Stimulated activated CD8-positive, alpha-beta memory T cell treated with anti-CD3 and anti-CD28 coated beads, Interleukin-7, amount 100 ng/mL, for 48 hours (primary cell): ENCODE results near the gene HHATL.

Source experiments
- DNase-seq, 2 donors: peaks; one replicate each; pipeline ENCODE4 v3.0.0-alpha.2; 2020; ENCODE audit warnings: low read depth in 1 of 2; ENCODE audit errors: extremely low read depth in 1 of 2

Gene HHATL

GRCh38 chr3:42713747-42714146 lies 11.1 kb upstream of the HHATL start:
- DNase-seq = no peak

GRCh38 chr3:42712688-42713372 lies 10.2 kb upstream of the HHATL start:
- DNase-seq = no peak

GRCh38 chr3:42712344-42712648 lies 9.7 kb upstream of the HHATL start:
- no peak for DNase-seq

GRCh38 chr3:42711491-42712343 lies 9.1 kb upstream of the HHATL start:
- DNase-seq = no peak

DNA sequence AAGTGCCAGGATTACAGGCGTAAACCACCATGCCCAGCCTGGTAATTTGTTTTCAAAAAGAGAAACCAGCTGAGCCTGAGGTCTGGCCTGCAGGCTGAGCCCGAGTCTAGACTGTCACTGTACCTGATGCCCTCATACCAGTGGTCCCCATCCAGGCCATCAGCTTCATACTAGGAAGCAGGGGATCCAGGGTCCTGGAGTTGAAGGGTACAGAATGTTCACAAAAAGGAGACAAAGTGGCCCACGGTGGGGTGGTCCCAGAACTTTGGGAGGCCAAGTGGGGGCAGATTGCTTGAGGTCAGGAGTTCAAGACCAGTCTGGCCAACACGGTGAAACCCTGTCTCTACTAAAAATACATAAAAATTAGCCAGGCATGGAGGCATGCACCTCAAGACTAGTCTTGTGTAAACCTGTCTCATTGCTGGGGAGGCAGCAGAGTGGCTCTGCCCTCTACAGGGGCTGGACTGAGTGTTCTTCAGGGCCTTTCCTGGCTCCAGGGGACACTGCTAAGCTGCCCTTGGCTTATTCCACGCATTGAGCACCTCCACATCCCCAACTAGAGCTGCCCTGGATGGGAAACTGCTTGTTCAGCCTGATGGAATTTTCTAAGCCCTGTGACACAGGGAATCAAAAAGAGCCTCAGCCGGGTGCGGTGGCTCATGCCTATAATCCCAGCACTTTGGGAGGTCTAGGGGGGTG lies 7.9 kb upstream of the HHATL start:
- no peak for DNase-seq

- no peak for DNase-seq
Measured at GRCh38 chr3:42709621-42710020, 7.0 kb upstream of the HHATL start.

DNA sequence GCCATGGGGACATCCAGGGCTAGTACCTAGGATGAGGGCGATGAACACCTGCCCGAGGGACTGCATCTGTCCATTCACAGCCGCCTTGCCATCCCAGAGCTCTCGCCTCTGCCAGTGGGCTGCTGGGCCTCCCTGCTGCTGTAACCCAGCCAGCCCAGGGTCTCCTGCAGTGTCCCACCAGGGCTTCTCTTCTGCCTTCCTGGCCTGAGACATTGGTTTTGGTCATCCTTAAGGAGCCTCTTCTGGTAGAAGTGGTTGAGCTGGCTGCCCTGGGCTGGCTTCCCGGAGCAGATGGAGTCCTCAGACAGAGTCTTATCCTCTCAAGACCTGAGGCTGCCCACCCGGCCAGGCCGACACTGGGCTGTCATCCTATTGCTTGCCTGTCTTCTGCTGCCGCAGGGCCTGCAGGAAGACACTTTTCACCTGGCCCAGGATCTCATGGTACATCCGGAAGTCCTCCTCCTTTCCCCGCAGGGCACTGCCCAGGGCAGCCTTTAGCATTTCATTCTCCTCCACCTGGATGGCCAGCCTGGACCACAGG lies 6.1 kb upstream of the HHATL start:
- DNase-seq = no peak

GRCh38 chr3:42707620-42708355 lies 5.2 kb upstream of the HHATL start:
- DNase-seq = no peak

DNA sequence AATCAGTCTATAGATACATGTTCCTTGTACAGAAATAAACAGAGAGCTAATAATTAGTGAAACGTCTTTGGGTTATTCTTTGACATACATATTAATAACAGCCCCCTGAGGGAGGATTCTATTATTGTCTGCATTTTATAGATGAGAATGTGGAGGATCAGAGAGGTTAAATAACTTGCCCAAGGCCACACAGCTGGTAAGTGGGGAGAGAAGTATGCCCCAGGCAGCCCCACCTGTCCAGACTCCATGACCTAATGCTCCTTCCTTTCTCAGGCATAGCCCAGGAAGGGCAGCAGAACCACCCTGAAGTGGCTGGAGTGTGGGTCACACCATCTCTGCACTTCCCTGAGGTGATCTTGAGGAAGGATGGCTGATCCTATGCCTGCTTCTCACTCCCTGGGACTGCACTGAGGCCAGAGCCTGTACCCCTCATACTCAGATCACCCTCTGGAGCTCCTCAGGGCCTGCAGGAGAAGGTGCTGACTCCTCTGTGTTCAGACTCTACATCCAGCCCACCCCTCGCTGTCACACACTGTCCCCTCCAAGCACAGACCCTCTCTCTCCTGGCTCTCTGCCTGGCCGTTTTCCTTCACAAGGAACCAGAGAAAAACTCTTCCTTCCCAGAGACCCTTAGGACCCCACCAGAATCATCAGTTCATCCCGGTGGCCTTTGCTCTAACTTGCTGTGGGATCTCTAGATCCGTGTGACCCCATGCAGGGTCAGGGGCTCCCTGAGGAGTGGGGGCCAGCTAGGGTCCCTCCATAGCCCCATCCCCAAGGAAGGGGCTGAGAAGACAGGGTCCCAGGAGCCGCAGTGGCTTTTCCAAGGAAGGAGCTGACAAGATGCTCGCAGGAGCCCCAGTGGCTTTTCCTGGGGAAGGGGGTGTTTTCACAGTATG lies 4.4 kb upstream of the HHATL start:
- DNase-seq = no peak

DNA sequence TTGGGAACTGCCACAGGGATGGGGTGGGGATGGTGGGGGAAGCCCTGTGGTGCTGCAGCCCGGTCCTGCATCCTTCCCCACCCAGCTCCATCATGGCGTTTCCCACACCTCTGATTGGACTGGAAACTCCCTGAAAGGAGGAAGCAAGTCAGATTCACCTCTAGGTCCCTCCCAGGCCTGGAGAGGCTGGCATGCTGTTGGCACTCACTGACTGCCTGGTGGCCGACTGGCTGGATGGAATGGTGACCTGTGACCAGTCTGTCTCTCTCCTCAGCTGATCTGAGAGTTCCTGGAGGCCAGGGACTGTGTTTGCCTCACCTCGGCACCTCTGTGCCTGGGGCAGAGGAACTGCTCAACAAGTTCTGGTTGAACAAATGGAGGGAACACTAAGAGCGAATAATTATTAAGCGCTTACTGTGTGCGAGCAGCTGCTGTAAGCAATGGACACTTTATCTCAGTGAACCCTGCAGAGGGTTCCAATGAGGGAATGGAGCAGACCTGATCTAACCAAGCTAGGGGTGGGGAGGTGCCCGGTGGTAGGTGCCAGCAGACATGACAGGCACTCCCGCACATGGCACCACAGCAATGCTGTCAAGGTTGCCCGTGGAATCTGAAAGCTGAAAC lies 3.5 kb upstream of the HHATL start:
- DNase-seq = no peak

DNA sequence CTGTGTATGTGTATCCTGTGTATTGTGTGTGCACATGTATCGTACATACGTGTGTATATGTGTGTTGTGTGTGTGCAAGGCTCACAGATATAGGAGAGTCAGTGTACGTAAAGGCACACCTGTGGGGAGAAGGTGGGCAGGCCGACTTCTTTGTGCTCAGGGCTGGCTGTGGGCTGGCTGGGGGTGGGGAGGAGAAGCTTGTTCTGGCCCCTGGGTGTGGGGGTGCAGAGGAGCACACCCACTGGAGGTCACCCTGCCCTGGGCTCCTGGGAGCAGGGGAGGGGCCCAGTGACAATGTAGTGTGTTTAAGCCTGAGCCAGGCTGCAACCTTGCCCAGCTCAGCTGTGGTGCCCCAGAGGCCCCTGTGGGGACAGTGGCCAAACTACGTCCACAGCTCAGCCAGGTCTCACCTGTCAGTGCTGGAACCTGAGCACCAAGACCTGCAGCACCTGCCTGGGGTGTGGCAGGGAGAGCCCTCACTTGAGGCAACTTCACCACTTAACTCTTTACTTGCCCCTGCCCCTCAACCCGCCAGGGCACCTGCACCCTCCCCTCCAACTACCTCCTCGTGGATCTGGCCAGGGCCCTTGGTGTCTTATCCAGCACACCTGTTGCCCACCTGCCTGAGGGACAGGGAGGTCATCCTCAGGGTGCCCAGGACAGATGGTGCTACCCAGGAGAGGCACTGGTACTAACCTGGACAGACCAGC lies 2.6 kb upstream of the HHATL start:
- no peak for DNase-seq

GRCh38 chr3:42704136-42704841 lies 1.7 kb upstream of the HHATL start:
- DNase-seq = no peak

- no peak for DNase-seq
Measured at GRCh38 chr3:42703695-42704025, 1.1 kb upstream of the HHATL start.

GRCh38 chr3:42702982-42703694 lies 540 bp upstream of the HHATL start:
- no peak for DNase-seq

GRCh38 chr3:42701371-42702065 lies 1.1 kb downstream of the HHATL start:
- peak; percentile 9 to 14 for DNase-seq

GRCh38 chr3:42700366-42701288 lies 2.0 kb downstream of the HHATL start:
- no peak for DNase-seq
